Measurements from ENCODE around the gene CGB7.

The CGB7 gene

GRCh38 chr19:49016067-49016839, 41.3 kb downstream of the CGB7 start:
- no peak for DNase-seq (ENCODE audit: low read depth in 2 of 2)

GRCh38 chr19:49014870-49015255, 42.7 kb downstream of the CGB7 start:
- DNase-seq (ENCODE audit: low read depth in 2 of 2): no peak

- no peak for DNase-seq (ENCODE audit: low read depth in 2 of 2)
Measured at GRCh38 chr19:49014123-49014869, 43.3 kb downstream of the CGB7 start.

GRCh38 chr19:49011194-49011593, 46.4 kb downstream of the CGB7 start:
- DNase-seq (ENCODE audit: low read depth in 2 of 2): no peak

- no peak for DNase-seq (ENCODE audit: low read depth in 2 of 2)
Measured at GRCh38 chr19:49010453-49010852, 47.1 kb downstream of the CGB7 start.

GRCh38 chr19:49009828-49010227, 47.7 kb downstream of the CGB7 start:
- no peak for DNase-seq (ENCODE audit: low read depth in 2 of 2)

- DNase-seq (ENCODE audit: low read depth in 2 of 2): no peak
Measured at GRCh38 chr19:49006905-49007304, 50.6 kb downstream of the CGB7 start.

- DNase-seq (ENCODE audit: low read depth in 2 of 2): no peak
Measured at GRCh38 chr19:49004964-49005614, 52.5 kb downstream of the CGB7 start.
